ENCODE results near the gene PSMA6.

DNA sequence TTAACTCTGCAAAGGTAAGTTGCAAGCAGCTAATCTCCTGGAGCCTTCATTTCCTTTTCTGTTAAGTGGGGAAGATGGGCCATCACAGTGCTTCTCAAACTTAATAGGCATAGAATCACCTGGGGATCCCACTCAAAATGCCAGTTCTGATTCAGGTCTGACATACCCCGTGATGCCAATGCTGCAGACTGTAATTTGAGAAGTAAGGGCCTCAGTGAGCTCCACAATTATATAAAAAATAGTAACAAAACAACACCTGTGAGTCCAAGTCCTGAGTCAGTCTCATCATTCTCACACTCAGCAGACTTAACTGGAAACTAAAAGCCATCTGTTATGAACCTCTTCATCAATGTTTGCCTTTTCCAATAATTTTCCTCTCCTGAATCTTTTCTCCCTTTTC lies 10.8 kb upstream of the PSMA6 start:
- TF ChIP-seq, protein P1, sequence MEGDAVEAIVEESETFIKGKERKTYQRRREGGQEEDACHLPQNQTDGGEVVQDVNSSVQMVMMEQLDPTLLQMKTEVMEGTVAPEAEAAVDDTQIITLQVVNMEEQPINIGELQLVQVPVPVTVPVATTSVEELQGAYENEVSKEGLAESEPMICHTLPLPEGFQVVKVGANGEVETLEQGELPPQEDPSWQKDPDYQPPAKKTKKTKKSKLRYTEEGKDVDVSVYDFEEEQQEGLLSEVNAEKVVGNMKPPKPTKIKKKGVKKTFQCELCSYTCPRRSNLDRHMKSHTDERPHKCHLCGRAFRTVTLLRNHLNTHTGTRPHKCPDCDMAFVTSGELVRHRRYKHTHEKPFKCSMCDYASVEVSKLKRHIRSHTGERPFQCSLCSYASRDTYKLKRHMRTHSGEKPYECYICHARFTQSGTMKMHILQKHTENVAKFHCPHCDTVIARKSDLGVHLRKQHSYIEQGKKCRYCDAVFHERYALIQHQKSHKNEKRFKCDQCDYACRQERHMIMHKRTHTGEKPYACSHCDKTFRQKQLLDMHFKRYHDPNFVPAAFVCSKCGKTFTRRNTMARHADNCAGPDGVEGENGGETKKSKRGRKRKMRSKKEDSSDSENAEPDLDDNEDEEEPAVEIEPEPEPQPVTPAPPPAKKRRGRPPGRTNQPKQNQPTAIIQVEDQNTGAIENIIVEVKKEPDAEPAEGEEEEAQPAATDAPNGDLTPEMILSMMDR (conservative IDR thresholded peaks at IDR 0.05): no peak
- TF ChIP-seq ZFX (IDR thresholded peaks at IDR 0.05): no peak
